HCT116 (cell line): ENCODE results near the gene ZSWIM6. TPM values are rescaled to one million over a fixed set of nuclear protein-coding genes. Genes with fewer than 3 reads are reported as not detected.

Experiments used
- ATAC-seq: fragments of 200-7000 bp; cut with Tn5 transposase; 2 replicates; pipeline ENCODE4 v1.9.1; 2020; ENCODE audit warnings: mild to moderate bottlenecking, moderate library complexity
- BruUV-seq: library from RNA; stranded (reverse); fragments of 400-500 nt; replicated peaks from 2 replicates; lab custom pipeline; 2021; lab: Mats Ljungman, UMichigan
- CTCF ChIA-PET: fragments of 300-600 bp; sonication (Branson Sonifier 250); formaldehyde crosslinking; loops from one replicate; lab custom pipeline; 2021; ENCODE audit warnings: antibody characterized with exemption; lab: Charles Lee
- POLR2A ChIA-PET: fragments of 300-600, 350-600 bp; sonication (Branson Sonifier 250); formaldehyde crosslinking; loops from one replicate; lab custom pipeline; 2021; ENCODE audit warnings: antibody characterized with exemption; lab: Charles Lee
- RAD21 ChIA-PET, 2 experiments: fragments of 300-600 bp; sonication (Branson Sonifier 250); formaldehyde crosslinking; loops; one replicate each; lab custom pipeline; 2023; ENCODE audit warnings: low total read pairs in 2 of 2; ENCODE audit not compliant: uncharacterized antibody in 2 of 2, unreplicated experiment in 2 of 2, low non-redundant PET in 1 of 2; lab: Charles Lee
- DNase-seq: peaks from one replicate; pipeline ENCODE4 v3.0.0-alpha.2; 2010; ENCODE audit warnings: low read depth, low spot score
- H2AFZ ChIP-seq: fragments of 200-600 bp; shearing (Covaris generic), sonication (generic); 2 replicates; pipeline ENCODE4 v1.6.1; 2017; ENCODE audit warnings: low read depth, mixed run types, mixed read lengths, antibody characterized with exemption, low read length; ENCODE audit not compliant: poor library complexity, severe bottlenecking
- H3K27ac ChIP-seq: 2 replicates; pipeline ENCODE4 v1.5.1; 2012; ENCODE audit warnings: low read depth, low read length
- H3K27me3 ChIP-seq: fragments of 200-600 bp; sonication (generic); 2 replicates; pipeline ENCODE4 v1.6.1; 2016; ENCODE audit warnings: mixed run types, low read length, mixed read lengths; ENCODE audit not compliant: insufficient read depth
- H3K36me3 ChIP-seq, 2 experiments: fragments of 200-500 bp in 1 of 2; fragments of 200-600 bp in 1 of 2; sonication (Bioruptor generic) in 1 of 2; sonication (generic) in 1 of 2; 2 replicates each; pipeline versions ENCODE4 v1.5.1 to v1.6.1; 2014 to 2016; ENCODE audit warnings: low read length in 2 of 2, inconsistent platforms in 1 of 2, mixed read lengths in 1 of 2, mixed run types in 1 of 2; ENCODE audit not compliant: insufficient read depth in 2 of 2, control insufficient read depth in 1 of 2
- H3K4me1 ChIP-seq, 2 experiments: fragments of 200-600 bp in 1 of 2; sonication (generic) in 1 of 2; 2 replicates each; pipeline versions ENCODE4 v1.5.1 to v1.6.1; 2012 to 2017; ENCODE audit warnings: low read length in 2 of 2, inconsistent platforms in 1 of 2, mild to moderate bottlenecking in 1 of 2, mixed read lengths in 1 of 2, mixed run types in 1 of 2, moderate library complexity in 1 of 2; ENCODE audit not compliant: insufficient read depth in 2 of 2, control insufficient read depth in 1 of 2
- H3K4me2 ChIP-seq: fragments of 200-600 bp; sonication (generic); 2 replicates; pipeline ENCODE4 v1.6.1; 2017; ENCODE audit warnings: mixed run types, low read length, mixed read lengths
- H3K4me3 ChIP-seq, 2 experiments: fragments of 200-600 bp in 1 of 2; sonication (generic) in 1 of 2; replicated peaks in 1 of 2; 2 replicates each; pipeline ENCODE4 v1.5.1; 2011 to 2016; ENCODE audit warnings: low read length in 2 of 2, control low read depth in 1 of 2, low read depth in 1 of 2, mild to moderate bottlenecking in 1 of 2, mixed read lengths in 1 of 2, mixed run types in 1 of 2
- H3K79me2 ChIP-seq: fragments of 200-600 bp; sonication (generic); 2 replicates; pipeline ENCODE4 v1.6.1; 2017; ENCODE audit warnings: mild to moderate bottlenecking, mixed run types, low read length, moderate library complexity, mixed read lengths; ENCODE audit not compliant: insufficient read depth
- H3K9ac ChIP-seq: fragments of 200-600 bp; sonication (generic); 2 replicates; pipeline ENCODE4 v1.6.1; 2016; ENCODE audit warnings: low read length, mixed read lengths
- H3K9me2 ChIP-seq: fragments of 200-600 bp; sonication (generic), shearing (Covaris generic); 2 replicates; pipeline ENCODE4 v1.6.1; 2017; ENCODE audit warnings: mixed run types, mild to moderate bottlenecking, moderate library complexity; ENCODE audit not compliant: insufficient read depth
- H3K9me3 ChIP-seq, 2 experiments: fragments of 200-500 bp in 1 of 2; fragments of 200-600 bp in 1 of 2; sonication (Bioruptor generic) in 1 of 2; sonication (generic) in 1 of 2; 2 replicates each; pipeline ENCODE4 v1.6.1; 2014 to 2017; ENCODE audit warnings: low read length in 2 of 2, mixed read lengths in 2 of 2, inconsistent platforms in 1 of 2, low read depth in 1 of 2, mild to moderate bottlenecking in 1 of 2, mixed run types in 1 of 2, moderate library complexity in 1 of 2; ENCODE audit not compliant: control insufficient read depth in 1 of 2, insufficient read depth in 1 of 2
- H4K20me1 ChIP-seq: fragments of 200-600 bp; sonication (generic), shearing (Covaris generic); 2 replicates; pipeline ENCODE4 v1.6.1; 2017; ENCODE audit warnings: mixed run types, mild to moderate bottlenecking, moderate library complexity; ENCODE audit not compliant: insufficient read depth
- CEBPB ChIP-seq: IDR thresholded peaks from 2 replicates; pipeline ENCODE4 v1.6.1; 2012; ENCODE audit warnings: low read depth
- EGR1 ChIP-seq: IDR thresholded peaks from 2 replicates; pipeline ENCODE4 v1.6.1; 2012; ENCODE audit warnings: low read depth
- ELF1 ChIP-seq: IDR thresholded peaks from 2 replicates; pipeline ENCODE4 v1.6.1; 2012; ENCODE audit warnings: low read depth, borderline replicate concordance
- EZH2 ChIP-seq: fragments of 200-600 bp; sonication (generic); IDR thresholded peaks from 2 replicates; pipeline ENCODE4 v1.6.1; 2017; ENCODE audit warnings: antibody characterized with exemption, mixed run types
- FOSL1 ChIP-seq: IDR thresholded peaks from 2 replicates; pipeline ENCODE4 v1.6.1; 2012; ENCODE audit warnings: low read depth
- JUND ChIP-seq: IDR thresholded peaks from 2 replicates; pipeline ENCODE4 v1.6.1; 2012
- SP1 ChIP-seq: IDR thresholded peaks from 2 replicates; pipeline ENCODE4 v1.6.1; 2012; ENCODE audit warnings: low read depth
- SRF ChIP-seq: IDR thresholded peaks from 2 replicates; pipeline ENCODE4 v1.6.1; 2012; ENCODE audit warnings: low read depth
- YY1 ChIP-seq: IDR thresholded peaks from 2 replicates; pipeline ENCODE4 v1.6.1; 2011; ENCODE audit warnings: low read length, low read depth, moderate library complexity, mild to moderate bottlenecking; ENCODE audit not compliant: insufficient replicate concordance; ENCODE audit errors: extremely low read depth
- ZNF274 ChIP-seq: fragments of 200-500 bp; sonication (Bioruptor generic); IDR thresholded peaks from 2 replicates; pipeline ENCODE4 v1.6.1; 2014; ENCODE audit warnings: mild to moderate bottlenecking, low read depth, low read length, inconsistent platforms
- intact Hi-C: fragments of 100-400 bp; cut with micrococcal nuclease; formaldehyde crosslinking; loops from 2 replicates; pipeline ENCODE4 v1.10.0; 2022
- total RNA-seq: library from RNA; stranded (reverse); gene quantifications from one replicate; pipeline ENCODE4 v1.2.1, GENCODE V29; 2021; ENCODE audit not compliant: unreplicated experiment
- TF ChIP-seq, protein P1 (sequence below): IDR thresholded peaks from 2 replicates; pipeline ENCODE4 v1.6.1; 2012
- TF ChIP-seq, protein P2 (sequence below): IDR thresholded peaks from 2 replicates; pipeline ENCODE4 v1.6.1; 2012; ENCODE audit warnings: low read depth
- TF ChIP-seq, protein P3 (sequence below): IDR thresholded peaks from 2 replicates; pipeline ENCODE4 v1.6.1; 2012

Gene ZSWIM6
- total RNA-seq, 1 experiment from 2014 or later: 7.4 TPM

DNA sequence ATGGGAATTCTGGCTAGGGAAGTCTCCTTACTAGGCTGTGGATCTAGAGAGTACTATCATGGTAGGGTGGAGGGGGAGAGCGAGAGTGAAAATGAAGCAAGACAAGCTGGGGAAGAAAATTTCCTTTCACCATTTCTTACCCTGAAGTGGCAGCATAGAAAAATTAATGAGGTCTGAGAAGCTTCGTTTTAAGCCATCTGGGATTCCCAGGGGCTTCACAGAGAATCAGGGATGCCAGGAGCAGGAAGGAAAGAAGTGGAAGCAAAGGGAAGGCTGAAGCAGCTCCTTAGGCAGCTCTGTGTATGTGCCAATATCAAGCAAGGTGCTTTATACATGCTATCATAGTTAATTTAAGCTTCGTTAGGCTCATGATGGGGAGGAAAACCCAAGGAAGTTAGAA, 169.9 kb downstream of the ZSWIM6 start:
- BruUV-seq: no TSS peak
- no peaks in the 10 kb centered on the region for H3K4me1 ChIP-seq
- H3K9me2 ChIP-seq: no peaks in the 10 kb centered on the region
- ChIA-PET CTCF (no interaction called here), RAD21 (no interaction called here), POLR2A (no interaction called here)
- H3K9me3 ChIP-seq: no peaks in the 10 kb centered on the region
- no peaks in the 10 kb centered on the region for H3K79me2 ChIP-seq
- H3K9ac ChIP-seq: no peak overlapping the region
- H2AFZ ChIP-seq: no peak overlapping the region
- no peak for ATAC-seq
- H3K27ac ChIP-seq: no peak overlapping the region
- TF ChIP-seq ELF1 (no peak), EGR1 (no peak), ZNF274 (no peak), EZH2 (no peak), SRF (no peak), YY1 (no peak), CEBPB (no peak), FOSL1 (no peak), JUND (no peak), SP1 (no peak)
- TF ChIP-seq, protein P1, sequence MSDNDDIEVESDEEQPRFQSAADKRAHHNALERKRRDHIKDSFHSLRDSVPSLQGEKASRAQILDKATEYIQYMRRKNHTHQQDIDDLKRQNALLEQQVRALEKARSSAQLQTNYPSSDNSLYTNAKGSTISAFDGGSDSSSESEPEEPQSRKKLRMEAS: no peak
- TF ChIP-seq, protein P2, sequence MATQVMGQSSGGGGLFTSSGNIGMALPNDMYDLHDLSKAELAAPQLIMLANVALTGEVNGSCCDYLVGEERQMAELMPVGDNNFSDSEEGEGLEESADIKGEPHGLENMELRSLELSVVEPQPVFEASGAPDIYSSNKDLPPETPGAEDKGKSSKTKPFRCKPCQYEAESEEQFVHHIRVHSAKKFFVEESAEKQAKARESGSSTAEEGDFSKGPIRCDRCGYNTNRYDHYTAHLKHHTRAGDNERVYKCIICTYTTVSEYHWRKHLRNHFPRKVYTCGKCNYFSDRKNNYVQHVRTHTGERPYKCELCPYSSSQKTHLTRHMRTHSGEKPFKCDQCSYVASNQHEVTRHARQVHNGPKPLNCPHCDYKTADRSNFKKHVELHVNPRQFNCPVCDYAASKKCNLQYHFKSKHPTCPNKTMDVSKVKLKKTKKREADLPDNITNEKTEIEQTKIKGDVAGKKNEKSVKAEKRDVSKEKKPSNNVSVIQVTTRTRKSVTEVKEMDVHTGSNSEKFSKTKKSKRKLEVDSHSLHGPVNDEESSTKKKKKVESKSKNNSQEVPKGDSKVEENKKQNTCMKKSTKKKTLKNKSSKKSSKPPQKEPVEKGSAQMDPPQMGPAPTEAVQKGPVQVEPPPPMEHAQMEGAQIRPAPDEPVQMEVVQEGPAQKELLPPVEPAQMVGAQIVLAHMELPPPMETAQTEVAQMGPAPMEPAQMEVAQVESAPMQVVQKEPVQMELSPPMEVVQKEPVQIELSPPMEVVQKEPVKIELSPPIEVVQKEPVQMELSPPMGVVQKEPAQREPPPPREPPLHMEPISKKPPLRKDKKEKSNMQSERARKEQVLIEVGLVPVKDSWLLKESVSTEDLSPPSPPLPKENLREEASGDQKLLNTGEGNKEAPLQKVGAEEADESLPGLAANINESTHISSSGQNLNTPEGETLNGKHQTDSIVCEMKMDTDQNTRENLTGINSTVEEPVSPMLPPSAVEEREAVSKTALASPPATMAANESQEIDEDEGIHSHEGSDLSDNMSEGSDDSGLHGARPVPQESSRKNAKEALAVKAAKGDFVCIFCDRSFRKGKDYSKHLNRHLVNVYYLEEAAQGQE: no peak
- TF ChIP-seq, protein P3, sequence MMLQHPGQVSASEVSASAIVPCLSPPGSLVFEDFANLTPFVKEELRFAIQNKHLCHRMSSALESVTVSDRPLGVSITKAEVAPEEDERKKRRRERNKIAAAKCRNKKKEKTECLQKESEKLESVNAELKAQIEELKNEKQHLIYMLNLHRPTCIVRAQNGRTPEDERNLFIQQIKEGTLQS: no peak
- intact Hi-C loops: no loop called here
- H4K20me1 ChIP-seq: no peaks in the 10 kb centered on the region
- no peaks in the 10 kb centered on the region for H3K27me3 ChIP-seq
- H3K4me3 ChIP-seq: no peak overlapping the region
- H3K36me3 ChIP-seq: no peaks in the 10 kb centered on the region
- H3K4me2 ChIP-seq: no peak overlapping the region
- DNase-seq: no peak
